ENCODE results near the gene TRDN. TPM values are rescaled to one million over a fixed set of nuclear protein-coding genes. Genes with fewer than 3 reads are reported as not detected.
"Not testable (repeated sequence)": the region's sequence is repeated elsewhere in the genome, so short reads cannot be mapped to it uniquely, and the experiment has no call there.

TRDN gene
- polyA plus RNA-seq, 3 donors = 0.07 to 0.22 (median 0.18) TPM

DNA sequence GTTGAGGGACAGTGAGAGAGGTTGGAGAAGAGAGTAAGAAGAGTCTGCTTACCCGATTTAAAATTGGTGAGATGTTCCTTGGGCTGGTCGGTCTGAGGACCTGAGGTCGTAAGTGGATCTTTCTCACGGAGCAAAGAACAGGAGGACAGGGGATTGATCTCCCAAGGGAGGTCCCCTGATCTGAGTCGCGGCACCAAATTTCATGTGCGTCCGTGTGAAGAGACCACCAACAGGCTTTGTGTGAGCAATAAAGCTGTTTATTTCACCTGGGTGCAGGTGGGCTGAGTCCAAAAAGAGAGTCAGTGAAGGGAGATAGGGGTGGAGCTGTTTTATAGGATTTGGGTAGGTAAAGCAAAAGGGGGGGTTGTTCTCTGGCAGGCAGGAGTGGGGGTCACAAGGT lies 49.3 kb downstream of the TRDN start:
- not testable (repeated sequence) for H3K27ac ChIP-seq (ENCODE audit: low read depth, low read length)
- 86 to 92% (median 92%) methylated on average over 8 of the region's 8 CpGs for WGBS, 3 donors

DNA sequence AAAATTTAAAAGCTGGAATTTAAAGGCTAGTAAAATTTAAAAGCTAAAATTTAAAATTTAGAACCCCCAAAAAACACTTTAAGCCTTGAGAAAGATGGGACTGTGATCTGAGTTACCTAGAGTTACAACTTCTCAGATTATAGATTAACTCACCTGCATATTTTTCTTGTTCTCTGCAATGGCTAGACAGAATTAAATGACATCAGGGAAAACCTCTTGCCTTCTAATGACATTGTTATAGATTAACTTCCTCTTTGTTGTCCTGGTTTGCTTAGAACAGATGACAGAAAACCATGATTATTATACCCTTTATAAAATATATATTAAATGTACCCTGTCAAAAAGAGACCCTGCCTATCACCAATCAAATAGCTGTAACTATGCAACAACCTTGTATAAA lies 56.4 kb downstream of the TRDN start:
- no peak overlapping the region for H3K27ac ChIP-seq (ENCODE audit: low read depth, low read length)

DNA sequence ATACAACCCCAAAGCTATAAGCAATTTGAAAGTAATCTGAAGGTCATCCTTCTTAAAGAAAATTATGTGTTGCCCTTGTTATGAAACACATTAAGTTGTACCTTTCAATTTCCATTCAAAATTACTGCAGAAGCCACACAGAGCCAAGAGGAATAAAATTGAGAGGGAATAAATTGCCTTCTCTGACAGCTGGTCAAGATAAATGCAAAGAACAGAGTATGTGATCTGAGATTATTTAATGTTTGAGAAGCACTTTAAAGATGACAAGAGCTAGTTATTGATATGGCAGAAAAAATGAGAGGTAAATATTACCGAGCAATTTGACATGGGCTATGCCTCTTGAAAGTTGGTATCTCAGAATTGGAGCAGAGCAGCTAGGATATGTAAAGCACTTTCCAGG lies 61.6 kb downstream of the TRDN start:
- no peak overlapping the region for H3K27ac ChIP-seq (ENCODE audit: low read depth, low read length)
- 32 to 94% (median 82%) methylated on average over 1 of the region's 1 CpG for WGBS, 3 donors

DNA sequence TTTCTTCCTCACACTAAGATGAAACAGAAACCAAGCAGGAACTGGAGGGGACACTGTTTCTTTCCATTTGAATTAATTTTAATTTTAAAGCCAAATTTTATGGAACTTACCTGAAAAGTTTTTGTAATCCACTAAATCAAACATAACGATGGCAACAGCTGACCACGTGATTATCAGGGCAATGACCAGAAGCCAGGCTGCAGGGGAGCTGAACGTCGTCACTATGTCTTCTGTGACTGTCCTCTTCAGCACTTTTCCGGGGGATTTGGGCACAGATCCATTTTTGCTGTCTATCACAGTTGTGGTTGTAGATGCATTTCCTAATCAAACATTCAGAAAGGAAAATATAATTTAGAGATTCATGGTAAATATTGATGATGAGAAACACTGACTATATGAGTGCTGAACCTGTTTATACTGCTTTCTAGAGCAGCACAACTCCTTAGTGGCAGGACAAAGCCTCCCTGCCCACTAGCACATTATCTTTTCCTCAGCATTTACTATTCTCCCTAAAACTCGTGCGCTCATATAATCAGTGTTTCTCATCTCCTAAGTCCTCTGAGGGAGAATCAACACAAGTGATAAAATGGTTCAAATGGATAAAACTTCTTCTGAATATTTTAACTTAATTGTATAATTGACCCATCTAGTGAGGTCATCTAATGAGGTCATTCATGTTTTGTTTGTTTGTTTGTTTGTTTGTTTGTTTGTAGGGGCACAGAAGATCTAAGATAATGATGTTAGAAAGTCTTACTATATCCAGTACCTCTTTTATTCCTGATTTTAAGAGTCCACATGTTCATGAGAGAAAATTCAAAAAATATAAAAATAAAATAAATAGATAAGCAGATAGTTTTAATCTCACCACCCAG lies 65.7 kb downstream of the TRDN start:
- H3K27ac ChIP-seq (ENCODE audit: low read depth, low read length) = no peak overlapping the region
- 33 to 58% (median 56%) methylated on average over 7 of the region's 7 CpGs for WGBS, 3 donors

DNA sequence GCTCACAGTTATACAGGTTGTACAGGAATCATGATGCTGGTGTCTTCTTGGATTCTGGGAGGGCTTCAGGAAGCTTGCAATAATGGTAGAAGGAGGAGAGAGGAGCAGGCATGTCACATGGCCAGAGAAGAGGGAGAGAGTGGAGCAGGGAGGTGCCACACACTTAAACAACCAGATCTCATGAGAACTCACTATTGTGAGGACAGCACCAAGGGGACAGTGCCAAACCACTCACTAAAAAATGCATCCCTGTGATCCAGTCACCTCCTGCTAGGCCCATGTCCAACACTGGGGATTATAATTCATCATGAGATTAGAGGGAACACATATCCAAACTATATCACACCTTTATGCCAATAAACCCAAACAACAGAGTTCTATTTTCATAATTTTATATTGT lies 67.2 kb downstream of the TRDN start:
- no peak overlapping the region for H3K27ac ChIP-seq (ENCODE audit: low read depth, low read length)

DNA sequence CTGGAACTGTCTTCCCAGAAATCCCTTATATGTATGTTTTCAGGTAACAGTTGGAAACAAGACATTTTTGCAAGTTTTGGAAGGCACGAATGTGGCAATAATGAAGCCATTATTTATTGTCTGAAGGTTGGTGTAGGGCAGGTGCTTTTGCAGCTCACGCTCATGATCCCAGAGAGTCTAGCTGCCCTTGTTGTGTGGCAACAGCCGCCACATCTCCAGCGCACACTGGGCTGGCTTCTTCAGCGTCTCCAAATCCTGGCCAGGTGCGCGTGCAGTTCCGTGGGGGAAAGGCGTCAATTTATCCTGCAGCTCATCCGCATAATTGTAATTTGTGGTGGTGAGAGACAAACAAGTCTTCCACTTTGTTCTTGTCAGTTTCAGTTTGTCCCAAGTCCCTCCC lies 71.2 kb downstream of the TRDN start:
- no peak overlapping the region for H3K27ac ChIP-seq (ENCODE audit: low read depth, low read length)
- 80 to 92% (median 90%) methylated on average over 10 of the region's 10 CpGs for WGBS, 3 donors

DNA sequence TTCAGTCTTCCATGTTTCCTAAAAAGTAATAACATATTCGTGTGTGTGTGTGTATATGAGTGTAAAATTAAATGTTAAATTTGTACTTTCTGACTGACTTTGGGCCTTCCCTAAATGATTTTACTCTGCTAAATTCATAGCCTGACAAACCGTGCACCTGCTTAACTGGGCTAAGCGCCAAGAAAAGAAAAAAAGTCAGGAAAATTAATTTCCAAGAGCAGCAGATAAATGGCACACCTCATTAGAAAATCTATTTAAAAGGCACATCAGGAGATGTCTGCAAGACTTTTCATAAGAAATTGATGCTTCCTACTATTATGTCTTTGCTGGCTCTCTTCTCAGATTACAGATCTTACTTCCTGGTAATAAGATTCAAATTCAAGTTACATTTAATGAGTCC lies 72.4 kb downstream of the TRDN start:
- 20 to 30% (median 27%) methylated on average over 3 of the region's 3 CpGs for WGBS, 3 donors
- no peak overlapping the region for H3K27ac ChIP-seq (ENCODE audit: low read depth, low read length)

DNA sequence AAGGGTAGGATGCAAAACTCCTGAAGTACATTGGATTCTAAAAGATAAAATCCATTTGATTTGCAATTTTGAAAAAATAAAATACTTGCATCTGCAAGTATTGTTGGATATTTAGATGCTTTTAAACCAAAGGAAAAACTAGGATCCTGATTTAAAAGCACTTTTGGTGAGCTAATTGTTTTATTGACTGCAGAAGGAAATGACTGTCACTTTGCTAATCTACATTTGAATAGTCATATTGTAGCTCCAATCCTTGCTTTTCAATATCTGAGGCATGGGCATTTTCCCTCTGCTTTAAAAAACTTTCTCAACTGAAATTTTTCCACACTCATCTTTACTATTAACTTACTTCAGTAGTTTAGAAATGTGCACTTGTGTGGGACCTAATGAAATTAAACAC lies 74.1 kb downstream of the TRDN start:
- no peak overlapping the region for H3K27ac ChIP-seq (ENCODE audit: low read depth, low read length)

DNA sequence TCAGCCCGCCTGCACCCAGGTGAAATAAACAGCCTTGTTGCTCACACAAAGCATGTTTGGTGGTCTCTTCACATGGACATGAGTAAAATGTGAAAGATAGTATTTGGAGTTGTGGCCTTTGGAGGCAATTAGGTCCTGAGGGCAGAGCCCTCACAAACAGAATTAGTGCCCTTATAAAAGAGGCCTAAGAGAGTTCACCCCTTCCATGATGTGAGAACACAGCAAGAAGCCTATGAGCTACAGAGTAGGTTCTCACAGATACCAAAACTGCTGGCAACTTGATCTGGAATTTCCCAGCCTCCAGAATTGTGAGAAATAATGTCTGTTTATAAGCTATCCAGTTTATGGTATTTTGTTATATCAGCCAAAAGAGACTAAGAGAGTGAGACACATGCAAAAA lies 74.5 kb downstream of the TRDN start:
- WGBS, 3 donors = 81 to 94% (median 83%) methylated on average over 1 of the region's 1 CpG

DNA sequence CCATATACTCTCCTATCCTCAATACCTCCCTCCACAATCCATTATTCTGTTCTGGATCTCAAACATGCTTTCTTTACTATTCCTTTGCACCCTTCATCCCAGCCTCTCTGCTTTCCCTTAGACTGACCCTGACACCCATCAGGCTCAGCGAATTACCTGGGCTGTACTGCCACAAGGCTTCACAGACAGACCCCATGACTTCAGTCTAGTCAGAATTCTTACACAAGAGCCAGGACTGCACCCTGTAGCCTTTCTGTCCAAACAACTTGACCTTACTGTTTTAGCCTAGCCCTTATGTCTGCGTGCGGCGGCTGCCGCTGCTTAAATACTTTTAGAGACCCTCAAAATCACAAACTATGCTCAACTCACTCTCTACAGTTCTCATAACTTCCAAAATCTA lies 76.9 kb downstream of the TRDN start:
- H3K27ac ChIP-seq (ENCODE audit: low read depth, low read length) = not testable (repeated sequence)
- 86 to 87% (median 86%) methylated on average over 5 of the region's 5 CpGs for WGBS, 3 donors

More for the DNA sequence above, 74.5 kb downstream of the TRDN start:
- no peak overlapping the region for H3K27ac ChIP-seq (ENCODE audit: low read depth, low read length)

DNA sequence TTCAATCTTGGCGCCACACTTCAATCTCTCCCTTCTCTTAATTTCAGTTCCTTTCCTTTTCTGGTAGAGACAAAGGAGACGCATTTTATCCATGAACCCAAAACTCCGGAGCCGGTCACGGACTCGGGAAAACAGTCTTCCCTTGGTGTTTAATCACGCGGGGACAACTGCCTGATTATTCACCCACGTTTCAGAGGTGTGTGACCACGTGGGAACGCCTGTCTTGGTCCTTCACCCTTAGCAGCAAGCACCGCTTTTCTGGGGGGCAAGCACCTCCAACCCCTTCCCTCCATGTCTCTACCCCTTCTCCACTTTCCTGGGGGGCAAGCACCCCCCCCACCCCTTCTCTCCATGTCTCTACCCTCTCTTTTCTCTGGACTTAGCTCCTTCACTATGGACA lies 79.3 kb downstream of the TRDN start:
- not testable (repeated sequence) for H3K27ac ChIP-seq (ENCODE audit: low read depth, low read length)
- WGBS, 3 donors = 85 to 94% (median 91%) methylated on average over 12 of the region's 12 CpGs

DNA sequence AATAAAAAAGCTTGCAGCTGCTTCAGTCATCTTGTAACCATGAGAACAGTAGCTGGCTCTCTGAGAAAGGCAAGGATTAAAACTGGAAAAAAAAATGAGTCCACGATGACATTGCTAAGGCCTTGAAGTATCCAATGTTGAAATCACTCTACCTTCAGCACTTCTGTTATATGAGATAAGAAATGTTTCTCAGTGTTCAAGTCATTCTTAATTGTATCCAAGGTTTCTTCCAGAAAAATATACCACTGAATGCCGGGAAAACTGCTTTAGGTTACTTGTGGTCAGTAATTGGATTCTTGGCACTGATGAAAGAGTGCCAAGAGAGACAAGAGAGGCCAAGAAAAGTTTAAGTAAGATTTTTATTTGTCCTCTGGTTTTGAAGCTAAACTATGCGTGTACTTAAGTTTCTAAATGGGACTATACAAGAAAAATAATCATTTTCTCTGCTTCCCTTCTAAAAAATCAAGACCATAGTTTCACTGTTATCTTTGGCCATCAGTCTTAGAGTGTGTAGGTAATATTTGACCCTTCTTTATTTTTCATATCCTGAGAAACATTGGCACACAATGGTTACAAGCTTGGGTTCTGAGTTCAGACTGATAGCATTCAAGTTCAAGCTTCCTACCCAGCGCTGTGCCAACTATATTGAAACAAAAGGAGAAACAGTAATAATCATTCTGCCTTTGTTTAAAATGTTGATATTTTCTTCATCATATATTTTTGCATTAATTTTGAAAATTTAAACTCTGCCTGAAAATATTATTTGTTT lies 84.6 kb downstream of the TRDN start:
- no peak overlapping the region for H3K27ac ChIP-seq (ENCODE audit: low read depth, low read length)
- WGBS, 3 donors = 44 to 59% (median 46%) methylated on average over 4 of the region's 4 CpGs

DNA sequence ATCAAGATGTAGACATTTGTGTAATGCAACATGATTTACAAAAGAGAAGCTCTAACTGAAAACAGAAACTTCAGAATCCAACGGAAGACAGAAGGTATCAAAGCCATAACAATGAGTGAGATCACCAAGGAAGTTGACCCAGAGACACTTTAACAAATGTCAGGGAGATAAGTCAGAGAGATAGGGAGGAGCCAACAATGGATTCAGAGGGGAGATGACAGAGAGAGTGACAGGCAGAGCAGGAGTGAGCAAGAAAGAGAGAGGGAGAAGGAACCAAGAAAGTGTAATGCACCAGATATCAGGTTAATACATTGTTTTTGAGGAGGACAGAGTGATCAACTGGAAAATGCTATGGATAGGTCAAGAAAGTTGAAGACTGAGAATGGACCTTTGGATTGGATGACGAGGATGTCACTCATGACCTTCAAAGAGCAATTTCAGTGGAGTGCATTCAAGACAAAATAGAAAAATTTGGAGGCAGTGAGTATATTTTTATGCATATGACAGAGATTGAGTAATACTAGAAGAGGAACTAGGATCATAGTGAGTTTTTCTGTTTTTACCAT lies 86.6 kb downstream of the TRDN start:
- WGBS, 3 donors = 61 to 83% (median 80%) methylated on average over 2 of the region's 2 CpGs
- H3K27ac ChIP-seq (ENCODE audit: low read depth, low read length) = no peak overlapping the region

DNA sequence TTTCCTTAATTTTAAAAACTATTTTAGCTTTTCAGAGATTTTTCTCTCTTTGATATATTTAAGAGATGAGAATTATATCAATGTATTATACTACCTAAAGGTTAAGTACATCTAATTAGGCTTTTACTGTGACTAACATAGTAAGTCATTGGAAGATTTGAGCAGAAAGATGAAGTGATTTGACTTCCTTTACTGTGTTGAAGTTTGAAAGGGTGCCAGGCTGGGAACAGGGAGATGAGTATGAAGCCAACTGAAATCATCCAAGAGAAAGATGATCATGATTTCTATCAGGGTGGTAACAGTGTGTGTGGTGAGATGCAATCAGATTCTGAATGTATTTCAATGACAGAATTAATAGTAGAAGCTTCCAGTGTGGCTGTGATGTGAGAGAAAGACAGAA lies 87.3 kb downstream of the TRDN start:
- H3K27ac ChIP-seq (ENCODE audit: low read depth, low read length) = no peak overlapping the region

DNA sequence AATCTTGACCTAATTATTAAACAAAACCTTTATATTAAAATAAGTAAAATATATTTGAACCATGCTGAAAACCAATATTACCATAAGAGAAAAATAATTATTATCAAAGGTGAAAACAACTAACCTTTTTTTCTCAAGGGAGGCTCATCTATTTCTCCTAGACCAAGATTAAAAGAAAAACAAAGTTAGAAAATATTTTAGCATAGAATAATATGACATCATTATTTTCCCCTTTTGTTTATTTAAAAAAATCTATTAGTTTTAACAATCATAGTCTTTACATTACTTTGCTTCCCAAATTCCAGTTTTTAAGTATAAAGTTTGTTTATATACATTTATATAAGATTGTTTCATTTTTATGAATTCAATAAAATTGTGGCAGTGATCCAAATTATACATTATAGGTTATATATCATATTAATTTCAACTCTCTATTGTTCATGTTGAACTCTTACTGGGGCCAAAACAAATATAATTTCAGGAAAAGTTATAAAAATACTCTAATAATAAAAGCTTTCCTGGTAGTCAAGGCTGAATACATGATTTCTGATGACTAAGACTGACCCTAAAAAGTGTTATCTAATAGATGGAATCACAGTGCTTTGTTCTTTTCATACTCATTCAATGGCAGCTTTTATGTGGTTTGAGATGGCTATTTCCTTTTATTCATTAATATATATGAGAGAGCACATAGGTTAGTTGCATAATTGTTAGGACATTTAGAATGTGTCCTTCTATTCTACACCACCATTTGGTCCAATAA lies 89.4 kb downstream of the TRDN start:
- H3K27ac ChIP-seq (ENCODE audit: low read depth, low read length) = no peak overlapping the region

DNA sequence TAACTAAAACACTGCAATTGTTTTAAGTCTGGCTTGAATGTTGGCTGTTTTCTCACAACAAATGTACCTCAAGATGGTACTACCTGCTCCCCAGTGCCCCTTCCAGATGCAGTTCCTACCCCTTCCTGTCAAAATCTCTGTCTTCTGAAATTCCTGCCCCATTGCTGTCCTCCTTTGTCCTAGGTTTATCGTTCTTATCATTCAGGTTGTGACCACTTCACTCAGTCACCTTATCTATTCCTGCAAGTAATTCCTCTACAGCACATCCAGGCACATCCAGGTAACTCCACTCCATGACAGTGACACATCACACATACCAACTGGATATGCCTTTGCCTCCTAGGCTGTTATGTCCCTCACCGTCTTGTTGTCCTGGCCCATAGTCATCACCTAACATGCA lies 90.2 kb downstream of the TRDN start:
- 37 to 89% (median 83%) methylated on average over 2 of the region's 2 CpGs for WGBS, 3 donors
- no peak overlapping the region for H3K27ac ChIP-seq (ENCODE audit: low read depth, low read length)

DNA sequence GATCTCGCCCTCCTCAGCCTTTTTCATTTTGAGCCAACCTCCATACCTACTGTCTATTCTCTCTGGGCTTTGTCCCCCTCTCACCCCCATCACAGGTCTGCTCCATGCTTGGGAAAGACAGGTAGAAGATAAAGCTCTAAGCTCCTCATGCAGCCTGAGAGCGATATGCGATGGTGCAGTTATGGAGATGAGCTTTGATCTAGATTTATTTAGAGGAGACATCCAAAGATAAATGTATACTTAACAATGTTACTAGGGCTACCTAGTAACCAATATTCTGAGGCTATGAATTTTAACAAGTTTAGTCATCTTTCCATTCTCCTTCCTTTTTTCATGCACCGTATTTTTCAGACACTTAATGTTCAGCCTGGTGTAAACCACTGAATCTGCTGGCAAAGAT lies 95.3 kb downstream of the TRDN start:
- WGBS, 3 donors = 72 to 92% (median 86%) methylated on average over 4 of the region's 4 CpGs
- H3K27ac ChIP-seq (ENCODE audit: low read depth, low read length) = no peak overlapping the region

DNA sequence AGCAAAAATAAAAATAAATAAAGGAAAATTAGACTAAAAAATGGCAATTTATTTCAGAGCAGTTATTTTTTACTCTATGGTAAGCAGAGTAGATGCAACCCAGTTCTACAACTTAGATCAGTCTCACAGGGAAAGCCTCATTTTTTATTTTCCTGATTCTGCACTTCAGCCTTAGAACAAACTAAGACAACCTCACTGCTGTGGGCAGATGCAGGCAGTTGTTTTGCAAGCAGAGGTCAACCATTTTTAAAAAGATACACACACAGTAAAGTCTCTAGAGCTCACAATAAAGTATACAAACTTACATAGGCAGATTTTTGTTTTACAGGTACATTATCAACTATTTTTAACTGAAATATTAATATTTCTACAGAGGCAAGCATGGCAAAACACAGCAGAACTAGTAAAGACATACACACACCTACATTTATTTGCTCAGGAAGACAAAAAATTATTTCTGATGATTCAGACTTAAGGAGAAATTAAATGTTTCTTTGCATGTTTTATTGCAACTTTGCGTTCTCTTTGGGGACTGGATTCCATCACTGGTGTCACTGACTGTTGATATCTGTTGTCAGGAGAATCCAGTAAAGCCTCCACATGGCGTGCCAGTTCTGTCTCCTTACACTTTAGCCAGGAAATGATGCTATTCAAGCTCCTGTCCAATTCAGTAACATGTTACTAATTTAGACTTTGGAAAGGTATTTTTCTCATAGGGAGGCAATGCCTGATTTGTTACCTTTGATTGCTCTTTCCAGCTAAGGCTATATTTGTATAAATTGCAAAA lies 102.7 kb downstream of the TRDN start:
- 61 to 70% (median 63%) methylated on average over 2 of the region's 2 CpGs for WGBS, 3 donors
- no peak overlapping the region for H3K27ac ChIP-seq (ENCODE audit: low read depth, low read length)

All from adipose tissue (tissue), 3 donors.